ENCODE data around the gene NKG7. TPM values are rescaled to one million over a fixed set of nuclear protein-coding genes. Genes with fewer than 3 reads are reported as not detected.
"Not testable (repeated sequence)": the region's sequence is repeated elsewhere in the genome, so short reads cannot be mapped to it uniquely, and the experiment has no call there.

Gene NKG7
- total and polyA plus RNA-seq, 12 donors = 1.1 to 5.9 (median 2.8) TPM

- Histone ChIP-seq H3K9me3 (replicated peaks in 1 of 3) (no peaks in the 10 kb centered on the region), H3K27ac (no peak overlapping the region), H3K4me3 (no peak overlapping the region), H3K27me3 (no peaks in the 10 kb centered on the region), H3K4me1 (replicated peaks in 1 of 2) (no peaks in the 10 kb centered on the region), H3K36me3 (replicated peaks in 1 of 2) (no peaks in the 10 kb centered on the region)
- intact Hi-C loops (cut with DNase I) = no loop called here
- TF ChIP-seq, protein P1, sequence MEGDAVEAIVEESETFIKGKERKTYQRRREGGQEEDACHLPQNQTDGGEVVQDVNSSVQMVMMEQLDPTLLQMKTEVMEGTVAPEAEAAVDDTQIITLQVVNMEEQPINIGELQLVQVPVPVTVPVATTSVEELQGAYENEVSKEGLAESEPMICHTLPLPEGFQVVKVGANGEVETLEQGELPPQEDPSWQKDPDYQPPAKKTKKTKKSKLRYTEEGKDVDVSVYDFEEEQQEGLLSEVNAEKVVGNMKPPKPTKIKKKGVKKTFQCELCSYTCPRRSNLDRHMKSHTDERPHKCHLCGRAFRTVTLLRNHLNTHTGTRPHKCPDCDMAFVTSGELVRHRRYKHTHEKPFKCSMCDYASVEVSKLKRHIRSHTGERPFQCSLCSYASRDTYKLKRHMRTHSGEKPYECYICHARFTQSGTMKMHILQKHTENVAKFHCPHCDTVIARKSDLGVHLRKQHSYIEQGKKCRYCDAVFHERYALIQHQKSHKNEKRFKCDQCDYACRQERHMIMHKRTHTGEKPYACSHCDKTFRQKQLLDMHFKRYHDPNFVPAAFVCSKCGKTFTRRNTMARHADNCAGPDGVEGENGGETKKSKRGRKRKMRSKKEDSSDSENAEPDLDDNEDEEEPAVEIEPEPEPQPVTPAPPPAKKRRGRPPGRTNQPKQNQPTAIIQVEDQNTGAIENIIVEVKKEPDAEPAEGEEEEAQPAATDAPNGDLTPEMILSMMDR (IDR thresholded peaks at IDR 0.05) = no peak
- no peak for TF ChIP-seq POLR2A (IDR thresholded peaks at IDR 0.05)
- no peak for DNase-seq
- 83 to 88% (median 87%) methylated on average over 2 of the region's 2 CpGs for WGBS, 4 donors
Measured at GRCh38 chr19:51418707-51419106, 46.3 kb upstream of the NKG7 start.

DNA sequence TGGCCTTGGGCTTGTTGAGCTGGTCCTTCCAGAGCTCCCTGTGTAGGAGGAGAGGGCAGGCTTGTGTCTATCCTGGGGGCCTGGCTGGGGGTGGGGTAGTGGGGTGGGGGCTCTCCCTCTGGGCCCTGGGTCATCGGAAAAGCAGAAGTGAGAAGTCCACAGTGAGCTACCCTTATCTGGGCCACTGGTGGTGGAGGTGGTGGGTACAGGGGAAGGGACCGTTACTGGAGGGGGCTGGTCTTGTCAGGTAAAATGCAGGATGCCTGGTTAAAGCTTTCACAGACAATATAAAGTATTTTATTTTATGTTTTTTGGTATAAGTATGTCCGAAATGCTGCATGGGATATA lies 45.3 kb upstream of the NKG7 start:
- H3K27ac ChIP-seq = peak overlapping the region in 4 of 5 donors; percentile 7 to 87 (median 34)
- H3K4me3 ChIP-seq = no peak overlapping the region
- no peaks in the 10 kb centered on the region for H3K4me1 ChIP-seq (replicated peaks in 1 of 2)
- no peaks in the 10 kb centered on the region for H3K36me3 ChIP-seq (replicated peaks in 1 of 2)
- WGBS, 4 donors = 60 to 73% (median 68%) methylated on average over 3 of the region's 3 CpGs
- TF ChIP-seq, protein P1 (IDR thresholded peaks at IDR 0.05) = no peak
- TF ChIP-seq POLR2A (IDR thresholded peaks at IDR 0.05) = no peak
- no peaks in the 10 kb centered on the region for H3K9me3 ChIP-seq (replicated peaks in 1 of 3)
- intact Hi-C loops (cut with DNase I) = no loop called here
- no peak for DNase-seq
- no peaks in the 10 kb centered on the region for H3K27me3 ChIP-seq

GRCh38 chr19:51417107-51417809 lies 44.8 kb upstream of the NKG7 start, which contains the start of gene SIGLEC10:
TSS of gene SIGLEC10 (minus strand) at chr19:51417642. CDS start at chr19:51417581, 61 bp downstream.
- H3K36me3 ChIP-seq (replicated peaks in 1 of 2) = no peaks in the 10 kb centered on the region
- H3K27ac ChIP-seq = peak within 1 kb of the TSS in 4 of 5 donors; percentile 7 to 87 (median 34)
- WGBS, 4 donors = 51 to 74% (median 61%) methylated on average over 12 to 21 of the region's 21 CpGs
- H3K27me3 ChIP-seq = no peaks in the 10 kb centered on the region
- H3K9me3 ChIP-seq (replicated peaks in 1 of 3) = no peaks in the 10 kb centered on the region
- H3K4me1 ChIP-seq (replicated peaks in 1 of 2) = no peaks in the 10 kb centered on the region
- intact Hi-C loops (cut with DNase I) = no loop called here
- TF ChIP-seq POLR2A (IDR thresholded peaks at IDR 0.05) = no peak
- TF ChIP-seq, protein P1 (IDR thresholded peaks at IDR 0.05) = no peak
- peak in 5 of 7 donors; percentile 20 to 62 (median 52) for DNase-seq
- peak within 1 kb of the TSS in 1 of 4 donors; percentile 15 for H3K4me3 ChIP-seq

DNA sequence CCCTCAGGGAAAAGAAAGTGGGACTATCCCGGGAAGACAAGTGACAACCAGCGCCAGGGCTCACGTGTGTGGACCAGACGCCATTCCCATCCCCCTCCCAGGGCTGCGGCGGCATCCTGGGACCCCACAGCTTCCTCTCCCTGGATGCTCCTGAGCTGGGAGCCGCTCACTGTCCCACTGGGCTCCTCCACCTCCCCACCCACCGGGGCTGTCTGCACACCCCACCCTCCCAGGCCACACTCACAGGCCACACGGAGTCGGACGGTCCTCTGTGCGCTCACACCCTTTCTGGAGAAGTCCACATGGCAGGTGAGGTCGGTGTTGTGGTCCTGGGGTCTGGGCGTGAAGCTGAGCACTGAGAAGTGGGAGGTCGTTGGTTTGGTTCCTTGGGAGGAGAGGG lies 44.0 kb upstream of the NKG7 start:
- Histone ChIP-seq H3K27ac (peak overlapping the region in 1 of 5 donors; percentile 87), H3K4me3 (peak overlapping the region in 1 of 4 donors; percentile 15)
- WGBS, 4 donors = 59 to 80% (median 76%) methylated on average over 3 to 15 of the region's 15 CpGs
- H3K4me1 ChIP-seq (replicated peaks in 1 of 2); H3K27me3 ChIP-seq; H3K9me3 ChIP-seq (replicated peaks in 1 of 3); intact Hi-C loops (cut with DNase I); DNase-seq; H3K36me3 ChIP-seq (replicated peaks in 1 of 2): not testable (repeated sequence)

- Histone ChIP-seq H3K9me3 (replicated peaks in 1 of 3) (no peaks in the 10 kb centered on the region), H3K36me3 (replicated peaks in 1 of 2) (no peaks in the 10 kb centered on the region), H3K4me1 (replicated peaks in 1 of 2) (no peaks in the 10 kb centered on the region), H3K27ac (no peak overlapping the region), H3K4me3 (no peak overlapping the region), H3K27me3 (no peaks in the 10 kb centered on the region)
- intact Hi-C loops (cut with DNase I) = no loop called here
- no peak for DNase-seq
- TF ChIP-seq, protein P1 (IDR thresholded peaks at IDR 0.05) = no peak
- TF ChIP-seq POLR2A (IDR thresholded peaks at IDR 0.05) = no peak
- WGBS, 4 donors = 77 to 94% (median 82%) methylated on average over 3 to 12 of the region's 12 CpGs
Measured at GRCh38 chr19:51415187-51415586, 42.7 kb upstream of the NKG7 start.

Measured in adrenal gland (tissue), 12 donors.